ENCODE measurements around the gene SLA2.

- TF ChIP-seq ZNF8 (CRISPR knock-in tag; IDR thresholded peaks at IDR 0.05) = no peak
- TF ChIP-seq ZFP3 (CRISPR knock-in tag; IDR thresholded peaks at IDR 0.05) = no peak
- no peak for TF ChIP-seq PATZ1 (CRISPR knock-in tag; IDR thresholded peaks at IDR 0.05; ENCODE audit: borderline replicate concordance)
- no peak for TF ChIP-seq CSRNP3 (CRISPR knock-in tag; IDR thresholded peaks at IDR 0.05)
- TF ChIP-seq ISL1 (CRISPR knock-in tag; IDR thresholded peaks at IDR 0.05) = no peak
- no peak for TF ChIP-seq ARNTL (CRISPR knock-in tag; IDR thresholded peaks at IDR 0.05; ENCODE audit: borderline replicate concordance, low read depth)
- no peak for TF ChIP-seq PPARA (CRISPR knock-in tag; IDR thresholded peaks at IDR 0.05; ENCODE audit: borderline replicate concordance)
- no peak for TF ChIP-seq CREB5 (CRISPR knock-in tag; IDR thresholded peaks at IDR 0.05; ENCODE audit: low read depth)
- no peak for TF ChIP-seq OSR1 (CRISPR knock-in tag; IDR thresholded peaks at IDR 0.05)
- TF ChIP-seq TOX (CRISPR knock-in tag; IDR thresholded peaks at IDR 0.05; ENCODE audit: borderline replicate concordance) = no peak
- TF ChIP-seq ZC3H10 (CRISPR knock-in tag; IDR thresholded peaks at IDR 0.05) = no peak
- no peak for TF ChIP-seq TSHZ2 (CRISPR knock-in tag; IDR thresholded peaks at IDR 0.05)
- TF ChIP-seq ZNF565 (CRISPR knock-in tag; conservative IDR thresholded peaks at IDR 0.05; ENCODE audit: low read depth) = no peak
- no peak for TF ChIP-seq GLIS3 (CRISPR knock-in tag; IDR thresholded peaks at IDR 0.05)
Measured at GRCh38 chr20:36684747-36685146, 38.8 kb upstream of the SLA2 start.

All from SK-N-SH treated with all-trans-retinoic acid at 6 μM for 48 hours (cell line).